22Rv1 (cell line): ENCODE results near the gene EPHA10.

Experiments
- H3K27ac ChIP-seq: fragments of 450-650 bp; 2 replicates; pipeline ENCODE4 v1.5.1; 2017
- CTCF ChIP-seq: fragments of 450-650 bp; IDR thresholded peaks from 2 replicates; pipeline ENCODE4 v1.5.1; 2017; ENCODE audit warnings: mild to moderate bottlenecking
- ZFX ChIP-seq: fragments of 450-650 bp; IDR thresholded peaks from 2 replicates; pipeline ENCODE4 v1.6.1; 2017; ENCODE audit warnings: antibody characterized with exemption, borderline replicate concordance

Gene EPHA10

GRCh38 chr1:37764888-37765441 is at the start of gene EPHA10:
TSS of gene EPHA10 (minus strand) at chr1:37765120. CDS start at chr1:37765066, 54 bp downstream.
- TF ChIP-seq ZFX: no peak
- no peak for TF ChIP-seq CTCF

DNA sequence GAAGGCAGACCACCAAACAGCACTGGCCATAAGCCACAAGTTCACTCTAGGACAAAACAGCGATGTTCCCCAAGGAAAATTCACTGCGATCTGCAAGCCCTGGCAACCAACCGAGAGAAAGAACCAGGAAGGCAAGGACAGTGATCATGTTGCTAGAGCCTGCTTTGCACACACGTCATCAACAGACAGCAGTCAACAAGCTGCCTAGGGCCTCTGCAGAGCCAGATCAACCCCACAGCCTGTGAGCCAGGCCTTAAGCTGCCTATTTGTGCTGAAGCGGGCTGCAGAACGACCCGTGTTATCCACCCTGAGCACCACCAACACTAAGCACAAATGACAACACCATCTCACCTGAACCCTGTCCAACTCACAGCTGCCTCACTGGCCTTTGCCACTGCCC is 49.3 kb upstream of the EPHA10 start:
- H3K27ac ChIP-seq: no peak overlapping the region
- TF ChIP-seq CTCF: no peak
- no peak for TF ChIP-seq ZFX

More at GRCh38 chr1:37764888-37765441, at the start of gene EPHA10:
- no peak within 1 kb of the TSS for H3K27ac ChIP-seq

- no peak overlapping the region for H3K27ac ChIP-seq
- TF ChIP-seq ZFX: no peak
- TF ChIP-seq CTCF: no peak
Observed at GRCh38 chr1:37813529-37814145, 48.7 kb upstream of the EPHA10 start.

GRCh38 chr1:37811027-37811655 is 46.2 kb upstream of the EPHA10 start:
- peak overlapping the region; percentile 96 for H3K27ac ChIP-seq
- TF ChIP-seq CTCF (peak; percentile 95), ZFX (no peak)

- TF ChIP-seq ZFX: no peak
- no peak for TF ChIP-seq CTCF
- H3K27ac ChIP-seq: peak overlapping the region; percentile 96
Observed at GRCh38 chr1:37809942-37810341, 45.0 kb upstream of the EPHA10 start.

DNA sequence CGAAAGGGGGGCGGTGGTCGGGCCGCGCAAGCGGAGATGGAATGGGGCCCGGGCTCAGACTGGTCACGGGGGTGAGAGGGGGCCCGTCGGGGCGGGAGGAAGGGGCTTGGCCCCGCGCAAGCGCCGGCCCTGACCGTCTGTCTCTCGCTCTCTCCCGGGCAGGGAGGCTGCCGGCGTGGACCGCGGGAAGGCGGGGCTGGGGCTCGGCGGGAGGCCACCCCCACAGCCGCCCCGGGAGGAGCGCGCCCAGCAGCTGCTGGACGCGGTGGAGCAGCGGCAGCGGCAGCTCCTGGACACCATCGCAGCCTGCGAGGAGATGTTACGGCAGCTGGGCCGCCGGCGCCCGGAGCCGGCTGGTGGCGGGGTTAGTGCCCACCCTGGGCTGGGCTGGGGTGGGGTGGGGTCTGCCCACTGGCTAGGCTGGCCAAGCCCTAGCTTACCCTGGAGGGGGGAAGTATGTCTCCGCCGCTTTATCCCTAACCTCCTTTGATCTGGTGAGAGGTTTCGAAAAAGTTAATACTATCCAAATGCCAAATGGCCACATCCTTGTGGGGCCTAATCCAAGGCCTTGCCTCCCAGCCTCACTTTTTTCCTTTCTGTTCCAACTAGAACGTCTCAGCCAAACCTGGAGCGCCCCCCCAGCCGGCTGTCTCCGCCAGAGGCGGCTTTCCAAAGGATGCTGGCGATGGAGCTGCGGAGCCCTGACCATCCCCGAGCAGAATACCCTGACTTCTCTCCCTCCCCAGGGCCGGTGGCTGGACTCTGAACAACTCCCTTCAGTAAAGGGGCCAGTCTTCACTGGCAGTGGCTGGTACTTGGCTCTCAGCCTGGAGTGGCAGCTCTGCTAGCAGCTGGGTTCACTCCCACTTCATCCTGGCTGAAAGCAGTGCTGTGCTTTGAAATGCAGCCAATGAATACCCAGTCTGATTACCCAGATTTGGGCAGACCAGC is 43.7 kb upstream of the EPHA10 start:
- TF ChIP-seq CTCF (0 out of 2 replicates have a peak, but pooled peaks have one; percentile 10), ZFX (no peak)
- peak overlapping the region; percentile 96 for H3K27ac ChIP-seq
